Measurements from ENCODE around the gene CD40. TPM values are rescaled to one million over a fixed set of nuclear protein-coding genes. Genes with fewer than 3 reads are reported as not detected.
A peak's percentile ranks its signal among the peaks of the same experiment; 100 is the strongest.
"Not testable (repeated sequence)": the region's sequence is repeated elsewhere in the genome, so short reads cannot be mapped to it uniquely, and the experiment has no call there.

Gene CD40
- total RNA-seq, 2 donors from 2014 or later = 2.5 to 6.0 TPM

- intact Hi-C loops (cut with DNase I, micrococcal nuclease) = no loop called here
- DNase-seq = peak; percentile 96
- ATAC-seq = peak; percentile 90
Measured at GRCh38 chr20:46089417-46090388, 28.4 kb upstream of the CD40 start, which contains the start of gene NCOA5. Gene NCOA5, minus strand, starts transcription at chr20:46089962. Its CDS starts 10,538 bp downstream, at chr20:46079424.

- intact Hi-C loops (cut with DNase I, micrococcal nuclease); ATAC-seq: not testable (repeated sequence)
- peak in 1 of 2 donors; percentile 11 for DNase-seq
Measured at GRCh38 chr20:46091622-46092535, 26.2 kb upstream of the CD40 start.

- ATAC-seq (no peak), DNase-seq (no peak)
- intact Hi-C loops (cut with DNase I, micrococcal nuclease) = no loop called here
Measured at GRCh38 chr20:46093531-46093930, 24.6 kb upstream of the CD40 start.

- ATAC-seq (no peak), DNase-seq (peak in 1 of 2 donors; percentile 49)
- intact Hi-C loops (cut with DNase I, micrococcal nuclease) = loop anchor here in 1 of 2 donors (10.0 kb wide), 1 partner anchor 75 kb away; the partner anchor contains the start of gene SLC12A5
Measured at GRCh38 chr20:46099491-46100287, 18.4 kb upstream of the CD40 start.

GRCh38 chr20:46100444-46100843 is 17.7 kb upstream of the CD40 start:
- DNase-seq, ATAC-seq: not testable (repeated sequence)

GRCh38 chr20:46100988-46101387 is 17.1 kb upstream of the CD40 start:
- no peak for ATAC-seq
- intact Hi-C loops (cut with DNase I, micrococcal nuclease) = loop anchor here in 1 of 2 donors (10.0 kb wide), 1 partner anchor 76 kb away; the partner anchor contains the start of gene SLC12A5
- no peak for DNase-seq

More at GRCh38 chr20:46100444-46100843, 17.7 kb upstream of the CD40 start:
- intact Hi-C loops (cut with DNase I, micrococcal nuclease) = loop anchor here in 1 of 2 donors (10.0 kb wide), 1 partner anchor 76 kb away; the partner anchor contains the start of gene SLC12A5

GRCh38 chr20:46101957-46102356 is 16.2 kb upstream of the CD40 start:
- intact Hi-C loops (cut with DNase I, micrococcal nuclease) = loop anchor here in 1 of 2 donors (10.0 kb wide), 1 partner anchor 77 kb away; the partner anchor contains the start of gene SLC12A5

GRCh38 chr20:46102940-46103339 is 15.2 kb upstream of the CD40 start:
- intact Hi-C loops (cut with DNase I, micrococcal nuclease) = loop anchor here in 1 of 2 donors (10.0 kb wide), 1 partner anchor 78 kb away; the partner anchor contains the start of gene SLC12A5
- ATAC-seq (no peak), DNase-seq (no peak)

More at GRCh38 chr20:46101957-46102356, 16.2 kb upstream of the CD40 start:
- ATAC-seq (no peak), DNase-seq (no peak)

GRCh38 chr20:46104262-46104661 is 13.9 kb upstream of the CD40 start:
- DNase-seq (no peak), ATAC-seq (no peak)
- intact Hi-C loops (cut with DNase I, micrococcal nuclease) = loop anchor here in 1 of 2 donors (10.0 kb wide), 1 partner anchor 79 kb away; the partner anchor contains the start of gene SLC12A5

- ATAC-seq (no peak), DNase-seq (no peak)
- intact Hi-C loops (cut with DNase I, micrococcal nuclease) = loop anchor here in 1 of 2 donors (10.0 kb wide), 1 partner anchor 82 kb away; the partner anchor contains the start of gene SLC12A5
Measured at GRCh38 chr20:46107061-46107460, 11.1 kb upstream of the CD40 start.

- ATAC-seq (no peak), DNase-seq (no peak)
- intact Hi-C loops (cut with DNase I, micrococcal nuclease) = loop anchor here in 1 of 2 donors (10.0 kb wide), 1 partner anchor 84 kb away; the partner anchor contains the start of gene SLC12A5
Measured at GRCh38 chr20:46108435-46108841, 9.7 kb upstream of the CD40 start.

- intact Hi-C loops (cut with DNase I, micrococcal nuclease) = loop anchor here in 1 of 2 donors (10.0 kb wide), 1 partner anchor 84 kb away; the partner anchor contains the start of gene SLC12A5
- no peak for DNase-seq
- no peak for ATAC-seq
Measured at GRCh38 chr20:46108976-46109375, 9.1 kb upstream of the CD40 start.

GRCh38 chr20:46111028-46111835 is 6.9 kb upstream of the CD40 start:
- intact Hi-C loops (cut with DNase I, micrococcal nuclease) = no loop called here
- peak; percentile 32 for ATAC-seq
- DNase-seq = peak; percentile 18 to 45

- ATAC-seq (no peak), DNase-seq (no peak)
- intact Hi-C loops (cut with DNase I, micrococcal nuclease) = no loop called here
Measured at GRCh38 chr20:46111836-46112212, 6.3 kb upstream of the CD40 start.

- no peak for ATAC-seq
Measured at GRCh38 chr20:46112430-46113112, 5.5 kb upstream of the CD40 start.

GRCh38 chr20:46113113-46113470 is 5.0 kb upstream of the CD40 start:
- ATAC-seq (no peak), DNase-seq (no peak)
- intact Hi-C loops (cut with DNase I, micrococcal nuclease) = no loop called here

More at GRCh38 chr20:46112430-46113112, 5.5 kb upstream of the CD40 start:
- DNase-seq = no peak
- intact Hi-C loops (cut with DNase I, micrococcal nuclease) = no loop called here

Data from left colon (tissue), 2 donors.